Measurements from ENCODE around the gene PRPF19.

The PRPF19 gene

GRCh38 chr11:60923800-60924109, 17.4 kb upstream of the PRPF19 start:
- peak overlapping the region; percentile 67; the same call in 1 of the 2 replicates for H3K4me3 ChIP-seq (ENCODE audit: low read length)
- no peak for TF ChIP-seq ZNF274 (IDR thresholded peaks at IDR 0.05; ENCODE audit: low read depth, low read length)

GRCh38 chr11:60923326-60923725, 16.9 kb upstream of the PRPF19 start:
- no peak overlapping the region for H3K4me3 ChIP-seq (ENCODE audit: low read length)
- TF ChIP-seq ZNF274 (IDR thresholded peaks at IDR 0.05; ENCODE audit: low read depth, low read length), result no peak

- TF ChIP-seq ZNF274 (IDR thresholded peaks at IDR 0.05; ENCODE audit: low read depth, low read length), result no peak
- H3K4me3 ChIP-seq (ENCODE audit: low read length), result no peak overlapping the region
Observed at GRCh38 chr11:60922906-60923305, 16.5 kb upstream of the PRPF19 start.

- no peak overlapping the region for H3K4me3 ChIP-seq (ENCODE audit: low read length)
- no peak for TF ChIP-seq ZNF274 (IDR thresholded peaks at IDR 0.05; ENCODE audit: low read depth, low read length)
Observed at GRCh38 chr11:60921777-60922335, 15.5 kb upstream of the PRPF19 start.

- H3K4me3 ChIP-seq (ENCODE audit: low read length), result no peak overlapping the region
- no peak for TF ChIP-seq ZNF274 (IDR thresholded peaks at IDR 0.05; ENCODE audit: low read depth, low read length)
Observed at GRCh38 chr11:60921259-60921658, 14.9 kb upstream of the PRPF19 start.

- no peak for TF ChIP-seq ZNF274 (IDR thresholded peaks at IDR 0.05; ENCODE audit: low read depth, low read length)
- H3K4me3 ChIP-seq (ENCODE audit: low read length), result no peak overlapping the region
Observed at GRCh38 chr11:60919956-60920355, 13.6 kb upstream of the PRPF19 start.

- H3K4me3 ChIP-seq (ENCODE audit: low read length), result no peak overlapping the region
- no peak for TF ChIP-seq ZNF274 (IDR thresholded peaks at IDR 0.05; ENCODE audit: low read depth, low read length)
Observed at GRCh38 chr11:60919320-60919719, 12.9 kb upstream of the PRPF19 start.

- H3K4me3 ChIP-seq (ENCODE audit: low read length), result no peak overlapping the region
- TF ChIP-seq ZNF274 (IDR thresholded peaks at IDR 0.05; ENCODE audit: low read depth, low read length), result no peak
Observed at GRCh38 chr11:60918939-60919265, 12.5 kb upstream of the PRPF19 start.

GRCh38 chr11:60918251-60918938, 12.0 kb upstream of the PRPF19 start:
- no peak for TF ChIP-seq ZNF274 (IDR thresholded peaks at IDR 0.05; ENCODE audit: low read depth, low read length)
- H3K4me3 ChIP-seq (ENCODE audit: low read length), result no peak overlapping the region

GRCh38 chr11:60917267-60917666, 10.9 kb upstream of the PRPF19 start:
- no peak for TF ChIP-seq ZNF274 (IDR thresholded peaks at IDR 0.05; ENCODE audit: low read depth, low read length)
- no peak overlapping the region for H3K4me3 ChIP-seq (ENCODE audit: low read length)

GRCh38 chr11:60916669-60917206, 10.4 kb upstream of the PRPF19 start:
- H3K4me3 ChIP-seq (ENCODE audit: low read length), result no peak overlapping the region
- TF ChIP-seq ZNF274 (IDR thresholded peaks at IDR 0.05; ENCODE audit: low read depth, low read length), result no peak

- no peak for TF ChIP-seq ZNF274 (IDR thresholded peaks at IDR 0.05; ENCODE audit: low read depth, low read length)
- peak overlapping the region; percentile 66 for H3K4me3 ChIP-seq (ENCODE audit: low read length)
Observed at GRCh38 chr11:60915248-60915914, 9.0 kb upstream of the PRPF19 start.

GRCh38 chr11:60914633-60915247, 8.4 kb upstream of the PRPF19 start:
- peak overlapping the region; percentile 66 for H3K4me3 ChIP-seq (ENCODE audit: low read length)
- no peak for TF ChIP-seq ZNF274 (IDR thresholded peaks at IDR 0.05; ENCODE audit: low read depth, low read length)

GRCh38 chr11:60913793-60914632, 7.6 kb upstream of the PRPF19 start, which contains the start of gene TMEM109:
TMEM109 (plus strand) TSS chr11:60914158; CDS start chr11:60919694, 5,536 bp downstream.
- no peak for TF ChIP-seq ZNF274 (IDR thresholded peaks at IDR 0.05; ENCODE audit: low read depth, low read length)
- peak within 1 kb of the TSS; percentile 66 for H3K4me3 ChIP-seq (ENCODE audit: low read length)
